Adrenal gland (tissue), 12 donors: ENCODE data around the gene MAP3K20. TPM values are rescaled to one million over a fixed set of nuclear protein-coding genes. Genes with fewer than 3 reads are reported as not detected.
A peak's percentile ranks its signal among the peaks of the same experiment; 100 is the strongest.

Experiments
- DNase-seq, 7 donors: peaks; one replicate each; pipeline ENCODE4 v3.0.0-alpha.2; 2019 to 2020
- H3K27ac ChIP-seq, 5 donors: fragments of 200-600 bp; sonication (generic) in 4 of 5; 1 replicate in 3 of 5; 2 replicates in 2 of 5; pipeline versions ENCODE4 v1.5.1 to v1.8.0; 2016 to 2020; ENCODE audit warnings: mild to moderate bottlenecking in 1 of 5
- H3K27me3 ChIP-seq: fragments of 200-600 bp; 2 replicates; pipeline ENCODE4 v1.8.0; 2021
- H3K36me3 ChIP-seq, 2 donors: fragments of 200-600 bp; replicated peaks in 1 of 2; 1 replicate in 1 of 2; 2 replicates in 1 of 2; pipeline versions ENCODE4 v1.5.1 to v1.8.0; 2018 to 2022
- H3K4me1 ChIP-seq, 2 donors: fragments of 200-600 bp; replicated peaks in 1 of 2; 1 replicate in 1 of 2; 2 replicates in 1 of 2; pipeline versions ENCODE4 v1.5.1 to v1.8.0; 2018 to 2021
- H3K4me3 ChIP-seq, 4 donors: fragments of 200-600 bp; sonication (generic) in 3 of 4; one replicate each; pipeline ENCODE4 v1.5.1; 2016 to 2018
- H3K9me3 ChIP-seq, 3 donors: fragments of 200-600 bp; sonication (generic) in 1 of 3; replicated peaks in 1 of 3; 1 replicate in 2 of 3; 2 replicates in 1 of 3; pipeline versions ENCODE4 v1.5.1 to v1.8.0; 2016 to 2021
- CTCF ChIP-seq, 6 experiments: fragments of 450-650 bp in 4 of 6; fragments of 200-600 bp in 2 of 6; sonication (generic) in 1 of 6; IDR thresholded peaks; 1 replicate in 5 of 6; 2 replicates in 1 of 6; pipeline versions ENCODE4 v1.5.1 to v1.8.0; 2016 to 2021; ENCODE audit warnings: antibody characterized with exemption in 6 of 6, mild to moderate bottlenecking in 2 of 6, moderate library complexity in 1 of 6
- POLR2A ChIP-seq, 2 donors: fragments of 450-650 bp; IDR thresholded peaks; one replicate each; pipeline ENCODE4 v1.6.1; 2017; ENCODE audit warnings: antibody characterized with exemption in 2 of 2, mild to moderate bottlenecking in 2 of 2, moderate library complexity in 1 of 2
- WGBS, 4 donors: extraction: QIAGEN DNeasy Blood & Tissue Kit in 2 of 4; methylation state at CpG; one replicate each; pipeline versions ENCODE4 v1.1.5 to v1.1.7; 2013 to 2017; 5-methylcytosine and 5-hydroxymethylcytosine counted together
- intact Hi-C, 2 donors: fragments of 100-400 bp; cut with DNase I; formaldehyde crosslinking; loops; one replicate each; pipeline versions ENCODE4 v1.14.1 to v1.15.0; 2022 to 2023
- polyA plus RNA-seq, 3 donors: library from polyadenylated mRNA; stranded (reverse); fragments of 200-250 nt in 2 of 3; fragments of 350-450 nt in 1 of 3; fragmentation: Illumina TruSeq in 1 of 3; extraction: RNeasy Lipid Tissue Mini Kit (QIAGEN cat#74804) in 1 of 3; gene quantifications; one replicate each; pipeline ENCODE4 v1.2.3, GENCODE V29; 2013 to 2014
- total RNA-seq, 9 donors: library from RNA; depleted of rRNA in 4 of 9; stranded (reverse); fragments of >200 nt in 4 of 9; fragments of 120-200 nt in 1 of 9; fragmentation: NEBNext Ultra II Directional in 1 of 9; extraction: Animal tissue kit (Norgen Biotek cat#: 25700) in 1 of 9; gene quantifications; one replicate each; pipeline versions ENCODE4 v1.1.0 to v1.2.4, GENCODE V29; 2013 to 2023
- donor health status: healthy with polysubstance abuse.
- donor health status: Bipolar disorder and iron deficiency.
- donor health status: DM: yes; HTN: yes; CAD: no.
- donor health status: DM: no; HTN: no; CAD: no.
- donor health status: DM: no; HTN: no; CAD: no.
- donor health status: DM: yes; HTN: yes; CAD: no.

The MAP3K20 gene
- total and polyA plus RNA-seq, 12 donors, result 8.1 to 54.2 (median 25.4) TPM

DNA sequence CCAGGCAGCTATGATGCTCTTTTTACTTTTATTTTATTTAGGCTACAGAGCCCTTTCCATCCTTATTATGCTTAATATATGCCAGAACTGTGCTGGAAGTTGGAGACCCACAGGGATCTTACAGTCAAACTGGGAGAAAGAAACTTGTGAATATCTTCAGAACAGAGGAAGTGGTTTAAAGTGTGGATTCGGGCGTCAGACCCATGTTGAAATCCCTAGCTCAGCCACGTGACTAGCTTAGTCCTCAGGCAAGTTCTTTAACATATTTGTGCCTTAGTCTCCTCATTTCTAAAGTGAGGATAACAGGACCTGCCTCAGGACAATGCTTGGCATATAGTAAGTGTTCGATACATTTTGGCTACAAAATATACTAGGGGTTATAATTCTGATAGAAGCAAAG lies 59.1 kb downstream of the MAP3K20 start:
- no peaks in the 10 kb centered on the region for H3K36me3 ChIP-seq
- TF ChIP-seq POLR2A (IDR thresholded peaks at IDR 0.05) (no peak), CTCF (IDR thresholded peaks at IDR 0.05) (no peak)
- DNase-seq, result peak in 3 of 7 donors; percentile 18 to 26 (median 26)
- 71 to 83% (median 79%) methylated on average over 4 of the region's 4 CpGs for WGBS, 4 donors
- intact Hi-C loops, result no loop called here
- H3K9me3 ChIP-seq, result no peaks in the 10 kb centered on the region
- H3K4me1 ChIP-seq, result no peaks in the 10 kb centered on the region
- no peaks in the 10 kb centered on the region for H3K27me3 ChIP-seq
- H3K27ac ChIP-seq, result no peak overlapping the region
- no peak overlapping the region for H3K4me3 ChIP-seq

DNA sequence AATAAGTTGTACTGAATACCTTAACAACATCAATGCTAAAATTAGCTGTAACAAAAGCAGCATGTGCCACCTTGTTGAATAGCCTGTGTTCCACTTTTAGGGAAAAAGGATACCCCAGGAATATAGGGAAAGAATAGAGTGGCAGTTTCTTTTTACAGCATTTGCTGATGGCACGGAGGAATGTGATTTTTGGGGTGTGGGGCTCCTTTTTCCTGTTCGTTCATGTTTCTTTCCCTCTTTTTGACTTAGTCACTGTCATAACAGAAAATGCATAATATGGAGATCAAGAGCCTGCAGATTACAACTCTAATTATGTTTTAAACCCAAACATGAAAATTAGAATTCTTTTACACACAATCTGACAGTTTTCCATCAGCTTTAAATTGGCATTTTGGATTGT lies 60.4 kb downstream of the MAP3K20 start:
- no peaks in the 10 kb centered on the region for H3K4me1 ChIP-seq
- no peak overlapping the region for H3K27ac ChIP-seq
- WGBS, 4 donors, result 71 to 89% (median 86%) methylated on average over 2 of the region's 2 CpGs
- TF ChIP-seq CTCF (IDR thresholded peaks at IDR 0.05) (no peak), POLR2A (IDR thresholded peaks at IDR 0.05) (no peak)
- H3K27me3 ChIP-seq, result no peaks in the 10 kb centered on the region
- no peak for DNase-seq
- no peaks in the 10 kb centered on the region for H3K9me3 ChIP-seq
- no peaks in the 10 kb centered on the region for H3K36me3 ChIP-seq
- no peak overlapping the region for H3K4me3 ChIP-seq
- intact Hi-C loops, result no loop called here

DNA sequence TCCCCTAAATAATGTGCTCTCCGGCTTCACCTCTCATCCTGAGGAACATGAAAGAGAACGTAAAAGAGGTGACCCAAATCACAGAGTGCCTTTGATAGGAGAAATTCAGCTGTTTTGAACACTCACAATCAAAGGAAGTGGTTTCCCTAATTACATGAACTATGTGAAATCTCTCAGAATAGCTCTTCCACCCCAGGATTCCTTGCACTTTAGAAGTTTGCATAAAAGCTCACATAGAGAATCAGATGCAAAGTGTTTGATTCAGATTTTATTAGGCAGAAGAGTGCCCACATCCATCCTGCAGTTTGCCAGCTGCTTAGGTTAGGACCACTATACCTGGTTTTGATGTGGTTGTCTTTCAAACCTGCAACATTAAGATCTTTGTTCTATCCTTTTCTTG lies 61.0 kb downstream of the MAP3K20 start:
- no peak for DNase-seq
- Histone ChIP-seq H3K4me1 (no peaks in the 10 kb centered on the region), H3K27me3 (no peaks in the 10 kb centered on the region), H3K4me3 (no peak overlapping the region), H3K36me3 (no peaks in the 10 kb centered on the region), H3K9me3 (no peaks in the 10 kb centered on the region), H3K27ac (no peak overlapping the region)
- TF ChIP-seq POLR2A (IDR thresholded peaks at IDR 0.05), result no peak
- TF ChIP-seq CTCF (IDR thresholded peaks at IDR 0.05), result no peak
- intact Hi-C loops, result no loop called here
- 80 to 92% (median 83%) methylated on average over 2 of the region's 2 CpGs for WGBS, 4 donors

DNA sequence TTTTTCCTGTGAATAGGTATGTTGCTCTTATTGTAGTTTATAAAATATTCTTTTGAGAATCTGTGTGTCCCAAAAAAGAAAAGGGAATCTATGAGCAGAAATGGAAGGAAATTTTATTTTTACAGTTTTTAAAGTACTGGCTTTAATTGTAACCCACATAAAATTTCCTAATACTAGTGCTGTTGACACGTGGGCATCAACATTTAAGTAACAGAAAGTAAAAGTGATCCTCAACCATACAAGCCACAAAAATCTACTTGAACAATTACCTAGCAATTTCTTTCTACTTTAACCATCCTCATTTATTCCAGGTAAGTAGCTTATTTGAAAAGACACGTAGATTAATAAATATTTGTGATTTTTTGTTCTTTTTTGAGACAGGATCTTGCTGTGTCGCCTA lies 62.0 kb downstream of the MAP3K20 start:
- Histone ChIP-seq H3K27ac (no peak overlapping the region), H3K9me3 (no peaks in the 10 kb centered on the region), H3K4me1 (no peaks in the 10 kb centered on the region), H3K36me3 (no peaks in the 10 kb centered on the region), H3K27me3 (no peaks in the 10 kb centered on the region), H3K4me3 (no peak overlapping the region)
- WGBS, 4 donors, result 84 to 92% (median 90%) methylated on average over 3 of the region's 3 CpGs
- no peak for DNase-seq
- no peak for TF ChIP-seq CTCF (IDR thresholded peaks at IDR 0.05)
- no peak for TF ChIP-seq POLR2A (IDR thresholded peaks at IDR 0.05)
- intact Hi-C loops, result no loop called here
